ENCODE results near the gene CTNNA1. TPM values are rescaled to one million over a fixed set of nuclear protein-coding genes. Genes with fewer than 3 reads are reported as not detected.

Gene CTNNA1
- total RNA-seq, 3 donors from 2014 or later: 347 to 457 (median 380) TPM

DNA sequence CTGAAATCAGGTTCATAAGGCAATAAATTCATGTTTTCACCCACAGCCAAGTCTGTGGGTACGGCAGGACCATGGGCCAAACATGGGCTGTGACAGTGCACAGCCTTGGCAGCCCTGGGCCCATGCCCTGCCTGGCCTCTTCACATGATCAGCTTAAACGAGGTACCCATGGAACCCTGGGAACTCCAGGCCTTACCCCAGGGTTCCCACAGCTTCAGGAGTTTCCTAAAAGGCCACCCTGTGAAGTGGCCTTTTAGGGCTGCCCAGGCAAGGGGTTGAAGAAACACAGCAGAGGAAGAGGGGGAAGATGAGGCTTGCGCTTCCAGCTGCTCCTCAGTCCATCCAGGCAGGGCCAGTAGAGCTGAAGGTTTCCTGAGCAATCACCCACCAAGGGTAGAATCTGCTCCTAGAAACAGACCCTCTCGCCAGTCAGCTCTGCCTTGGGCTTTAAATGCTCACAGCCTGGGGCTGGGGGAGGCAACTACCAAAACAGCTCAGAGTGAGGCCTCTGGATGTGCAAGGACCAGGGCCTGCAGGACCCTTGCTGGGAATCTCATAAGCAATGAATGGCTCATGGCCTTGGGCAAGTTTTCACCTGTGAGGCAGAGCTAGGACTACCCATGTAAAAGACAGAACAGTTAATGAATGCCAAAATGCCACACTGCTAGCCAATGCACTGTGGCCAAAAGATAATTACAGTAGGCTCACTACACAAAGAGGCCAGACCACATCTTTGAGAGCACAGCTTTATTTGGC lies 201.2 kb downstream of the CTNNA1 start:
- Histone ChIP-seq H3K4me1 (ENCODE audit: low read depth) (peaks cover 14% of the 10 kb centered on the region), H3K4me3 (no peak overlapping the region), H3K9me3 (no peaks in the 10 kb centered on the region), H3K36me3 (ENCODE audit: low read depth) (no peaks in the 10 kb centered on the region)
- no peak for ATAC-seq
- TF ChIP-seq, protein P1, sequence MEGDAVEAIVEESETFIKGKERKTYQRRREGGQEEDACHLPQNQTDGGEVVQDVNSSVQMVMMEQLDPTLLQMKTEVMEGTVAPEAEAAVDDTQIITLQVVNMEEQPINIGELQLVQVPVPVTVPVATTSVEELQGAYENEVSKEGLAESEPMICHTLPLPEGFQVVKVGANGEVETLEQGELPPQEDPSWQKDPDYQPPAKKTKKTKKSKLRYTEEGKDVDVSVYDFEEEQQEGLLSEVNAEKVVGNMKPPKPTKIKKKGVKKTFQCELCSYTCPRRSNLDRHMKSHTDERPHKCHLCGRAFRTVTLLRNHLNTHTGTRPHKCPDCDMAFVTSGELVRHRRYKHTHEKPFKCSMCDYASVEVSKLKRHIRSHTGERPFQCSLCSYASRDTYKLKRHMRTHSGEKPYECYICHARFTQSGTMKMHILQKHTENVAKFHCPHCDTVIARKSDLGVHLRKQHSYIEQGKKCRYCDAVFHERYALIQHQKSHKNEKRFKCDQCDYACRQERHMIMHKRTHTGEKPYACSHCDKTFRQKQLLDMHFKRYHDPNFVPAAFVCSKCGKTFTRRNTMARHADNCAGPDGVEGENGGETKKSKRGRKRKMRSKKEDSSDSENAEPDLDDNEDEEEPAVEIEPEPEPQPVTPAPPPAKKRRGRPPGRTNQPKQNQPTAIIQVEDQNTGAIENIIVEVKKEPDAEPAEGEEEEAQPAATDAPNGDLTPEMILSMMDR (IDR thresholded peaks at IDR 0.05): no peak
- intact Hi-C loops (cut with DNase I, micrococcal nuclease): no loop called here
- no peak for DNase-seq

DNA sequence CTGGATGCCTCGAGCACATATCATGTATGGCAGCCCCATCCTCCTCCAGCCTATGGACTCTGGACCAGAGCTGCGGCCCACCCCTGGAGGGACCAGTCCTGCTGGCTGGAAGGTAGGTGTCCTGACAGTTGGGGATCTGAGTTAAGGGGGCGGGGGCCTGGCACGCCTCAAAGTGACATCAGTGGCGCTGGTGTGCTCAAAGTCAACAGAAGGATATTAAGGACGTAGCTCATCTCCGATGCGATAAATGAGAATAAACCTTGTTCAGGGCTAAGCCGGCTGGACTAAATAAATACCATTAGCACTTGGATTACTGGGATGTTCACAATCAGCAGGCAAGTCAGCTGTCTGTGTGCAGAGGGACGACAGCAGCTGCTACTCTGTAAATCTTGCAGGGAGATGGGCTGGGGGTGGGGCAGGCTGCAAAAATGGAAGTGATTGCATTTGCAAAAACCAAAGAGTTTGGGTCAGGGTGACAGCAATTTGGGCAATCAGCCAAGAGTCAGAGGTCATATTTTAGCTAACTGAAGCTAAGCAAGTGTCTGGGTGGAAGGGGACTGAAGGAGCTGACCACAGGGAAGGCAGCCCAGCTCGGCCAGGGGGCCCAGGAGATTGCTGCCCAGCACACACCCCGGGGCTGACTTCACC lies 201.9 kb downstream of the CTNNA1 start:
- H3K36me3 ChIP-seq (ENCODE audit: low read depth): no peaks in the 10 kb centered on the region
- DNase-seq (peak in 1 of 3 donors; percentile 60), ATAC-seq (no peak)
- no peak overlapping the region for H3K4me3 ChIP-seq
- H3K4me1 ChIP-seq (ENCODE audit: low read depth): peaks cover 14% of the 10 kb centered on the region
- no peaks in the 10 kb centered on the region for H3K9me3 ChIP-seq
- TF ChIP-seq, protein P1 (IDR thresholded peaks at IDR 0.05): no peak
- intact Hi-C loops (cut with DNase I, micrococcal nuclease): no loop called here

DNA sequence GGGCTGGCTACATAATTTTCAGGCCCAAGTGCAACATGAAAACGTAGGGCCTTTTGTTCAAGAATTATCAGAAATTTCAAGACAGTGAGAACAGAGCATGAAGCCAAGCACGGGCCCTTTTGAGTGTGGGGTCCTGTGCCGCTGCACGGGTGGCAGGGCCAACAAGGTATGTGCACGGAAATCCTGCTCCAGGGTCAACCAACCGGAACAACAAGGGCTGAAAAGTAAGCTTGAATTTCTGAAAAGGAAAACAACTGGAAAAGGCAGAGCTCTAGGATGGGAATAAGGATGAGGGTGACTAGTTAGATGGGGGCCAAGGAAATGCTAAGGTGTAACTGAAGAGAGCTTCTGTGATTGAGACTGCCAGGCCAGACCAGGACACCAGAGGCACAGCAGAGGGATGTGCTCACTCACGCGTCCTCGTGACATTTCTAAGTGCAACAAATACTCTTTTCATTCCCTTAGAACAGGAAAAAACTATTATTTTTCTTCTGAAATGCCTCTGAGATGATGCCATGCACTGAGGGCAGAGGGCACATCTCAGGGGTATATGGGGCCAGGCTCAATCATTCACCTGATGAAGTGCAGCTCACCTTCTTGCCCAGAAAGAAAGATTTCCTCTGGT lies 202.6 kb downstream of the CTNNA1 start:
- DNase-seq: no peak
- no peaks in the 10 kb centered on the region for H3K9me3 ChIP-seq
- TF ChIP-seq, protein P1 (IDR thresholded peaks at IDR 0.05): no peak
- no peak overlapping the region for H3K4me3 ChIP-seq
- H3K36me3 ChIP-seq (ENCODE audit: low read depth): no peaks in the 10 kb centered on the region
- peaks cover 14% of the 10 kb centered on the region for H3K4me1 ChIP-seq (ENCODE audit: low read depth)
- no peak for ATAC-seq
- intact Hi-C loops (cut with DNase I, micrococcal nuclease): no loop called here

DNA sequence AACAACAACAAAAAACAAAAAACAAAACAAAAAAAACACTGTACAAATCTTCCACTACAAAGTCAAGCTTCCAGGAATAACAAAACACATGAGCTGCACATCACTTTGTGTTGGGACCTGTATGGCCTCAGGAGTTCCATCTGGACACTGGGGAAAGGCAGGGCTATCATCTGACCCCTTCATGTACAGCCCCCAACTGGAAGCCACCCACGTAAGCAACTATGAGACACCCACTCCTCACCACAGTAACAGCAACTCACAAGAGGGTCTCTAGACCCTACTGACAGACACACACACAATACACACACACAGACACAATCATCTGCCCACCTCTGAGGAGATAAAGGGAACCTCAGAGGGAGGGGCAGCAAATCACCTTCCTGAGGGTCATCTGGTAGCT lies 203.6 kb downstream of the CTNNA1 start:
- H3K4me1 ChIP-seq (ENCODE audit: low read depth): peaks cover 14% of the 10 kb centered on the region
- no peak for DNase-seq

DNA sequence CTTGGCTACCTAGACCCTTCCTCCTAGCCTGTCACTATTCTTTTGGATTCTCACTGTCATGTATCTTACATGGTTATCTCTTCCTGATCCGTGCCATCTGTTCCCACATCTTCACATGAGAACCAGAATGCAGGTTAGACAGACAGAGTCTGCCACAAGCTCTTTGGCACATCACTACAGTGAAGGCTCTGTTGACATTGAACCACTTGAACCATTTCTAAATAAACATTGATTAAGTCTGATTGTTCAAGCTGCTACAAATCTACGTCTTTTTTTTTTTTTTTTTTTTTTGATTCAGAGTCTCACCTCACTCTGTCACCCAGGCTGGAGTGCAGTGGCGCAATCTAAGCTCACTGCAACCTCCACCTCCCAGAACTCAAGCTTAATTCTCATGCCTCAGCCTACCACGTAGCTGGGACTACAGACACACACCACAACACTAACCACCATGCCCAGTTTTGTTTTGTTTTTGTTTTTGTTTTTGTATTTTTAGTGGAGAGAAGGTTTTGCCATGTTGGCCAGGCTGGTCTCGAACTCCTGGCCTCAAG lies 207.0 kb downstream of the CTNNA1 start:
- intact Hi-C loops (cut with DNase I, micrococcal nuclease): no loop called here

More for the DNA sequence above, 203.6 kb downstream of the CTNNA1 start:
- Histone ChIP-seq H3K4me3 (no peak overlapping the region), H3K9me3 (no peaks in the 10 kb centered on the region), H3K36me3 (ENCODE audit: low read depth) (no peaks in the 10 kb centered on the region)
- TF ChIP-seq, protein P1 (IDR thresholded peaks at IDR 0.05): no peak
- intact Hi-C loops (cut with DNase I, micrococcal nuclease): no loop called here
- ATAC-seq: no peak

More for the DNA sequence above, 207.0 kb downstream of the CTNNA1 start:
- H3K9me3 ChIP-seq: no peaks in the 10 kb centered on the region
- ATAC-seq (no peak), DNase-seq (no peak)
- TF ChIP-seq, protein P1 (IDR thresholded peaks at IDR 0.05): no peak
- H3K4me1 ChIP-seq (ENCODE audit: low read depth): peaks cover 6% of the 10 kb centered on the region
- no peak overlapping the region for H3K4me3 ChIP-seq
- no peaks in the 10 kb centered on the region for H3K36me3 ChIP-seq (ENCODE audit: low read depth)

Data from mucosa of descending colon (tissue), 3 donors.